HG03045 (cell line): ENCODE results near the gene CAPN9.

Source experiments
- ATAC-seq: cut with Tn5 transposase; IDR thresholded peaks from one replicate; pipeline ENCODE4 v1.9.1; 2021; ENCODE audit warnings: mild to moderate bottlenecking, moderate library complexity; ENCODE audit not compliant: unreplicated experiment

CAPN9 gene

DNA sequence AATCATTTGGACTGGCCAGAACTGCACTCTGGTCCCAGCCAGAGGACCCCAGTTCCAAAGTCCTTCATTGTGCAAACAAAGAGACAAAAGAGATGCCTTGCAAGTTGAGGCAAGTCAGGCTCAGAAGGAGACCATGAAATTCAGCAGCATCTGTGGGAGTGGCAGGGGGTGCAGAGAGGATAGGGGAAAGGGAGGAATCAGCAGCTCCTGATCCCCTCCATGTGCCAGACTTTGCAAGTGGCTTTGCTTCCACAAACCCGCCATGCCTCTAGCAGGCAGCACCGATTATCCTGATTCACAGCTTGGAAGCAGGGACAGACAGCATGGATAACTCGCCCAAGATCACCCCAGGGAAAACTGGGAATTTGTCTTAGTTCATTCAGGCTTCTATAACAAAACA lies 2.1 kb upstream of the CAPN9 start:
- no peak for ATAC-seq

DNA sequence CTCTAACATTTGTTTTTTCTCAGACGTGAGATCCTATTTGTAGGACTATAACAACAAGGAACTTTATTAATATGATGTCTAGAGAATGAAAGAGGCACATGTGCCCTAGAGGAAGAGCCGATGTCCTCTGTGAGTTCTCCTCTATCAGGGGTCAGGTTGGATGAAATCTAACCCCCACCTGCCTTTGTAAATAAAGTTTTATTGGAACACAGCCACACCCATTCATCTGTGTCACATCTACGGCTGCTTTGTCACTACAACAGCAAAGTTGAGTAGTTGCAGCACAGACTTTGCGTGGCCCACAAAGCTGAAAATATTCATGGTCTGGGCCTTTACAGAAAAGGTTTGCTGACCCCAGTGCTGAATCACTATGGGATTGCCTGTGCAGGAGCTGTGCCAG lies 571 bp upstream of the CAPN9 start:
- ATAC-seq: no peak

DNA sequence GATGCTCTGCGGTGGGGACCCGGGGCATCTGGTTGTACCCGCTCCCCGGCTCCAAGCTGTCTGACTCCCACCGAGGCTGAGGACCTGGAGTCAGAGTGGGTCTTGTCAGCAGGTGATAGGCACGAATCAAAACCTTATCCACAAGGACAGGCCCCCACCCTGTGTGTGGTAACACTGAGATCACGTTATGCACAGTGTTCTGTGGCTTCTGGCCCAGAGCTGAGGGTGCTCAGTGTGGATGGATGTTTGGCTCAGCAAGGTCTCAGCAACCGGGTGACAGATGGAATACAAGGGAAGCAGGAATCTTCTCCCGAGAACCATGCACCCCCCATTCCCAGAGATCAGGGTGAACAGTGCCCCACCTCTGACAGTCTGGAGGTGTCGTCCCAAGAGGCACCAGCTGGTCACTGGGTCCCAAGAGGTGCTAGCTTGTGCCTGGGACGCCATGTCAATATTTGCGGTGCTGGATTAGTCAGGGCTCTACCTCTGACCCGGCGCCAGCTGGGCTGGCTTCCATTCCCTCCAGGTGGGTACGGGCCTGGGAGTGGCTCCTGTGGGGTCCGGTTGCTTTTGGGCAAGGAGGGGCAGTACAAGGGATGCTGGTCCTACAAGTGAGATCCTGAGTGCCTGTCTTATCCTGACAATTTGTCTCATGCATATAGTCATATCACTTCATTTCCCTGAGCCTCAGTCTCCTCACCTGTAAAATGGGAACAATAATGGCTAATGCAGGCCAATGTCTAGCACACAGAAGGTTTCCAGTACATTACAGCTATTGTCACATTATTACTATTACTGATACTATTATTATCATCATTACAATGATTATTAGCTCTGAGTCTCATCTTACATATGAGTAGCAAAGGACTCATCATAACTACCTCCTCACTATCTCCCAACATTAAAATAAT lies 957 bp downstream of the CAPN9 start:
- ATAC-seq: no peak

DNA sequence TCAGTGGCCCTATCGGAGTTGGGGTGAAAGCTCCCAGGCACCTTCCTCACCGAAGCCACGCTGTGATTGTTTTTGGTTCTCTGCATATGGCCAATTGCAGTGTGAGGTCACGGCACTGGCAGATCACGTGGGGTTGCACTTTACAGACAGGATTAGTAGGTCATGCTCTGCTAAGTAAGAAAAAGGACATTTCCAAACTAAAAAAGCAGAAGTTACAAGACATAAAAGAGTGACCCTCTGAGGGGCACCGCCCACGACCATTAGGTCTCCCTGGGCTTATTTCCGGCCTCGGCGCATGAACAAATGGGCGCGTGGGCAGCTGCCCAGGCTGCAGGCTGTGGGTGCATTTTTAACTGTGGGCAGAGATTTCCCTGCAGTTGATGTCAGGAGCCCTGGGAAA lies 2.0 kb downstream of the CAPN9 start:
- ATAC-seq: no peak

DNA sequence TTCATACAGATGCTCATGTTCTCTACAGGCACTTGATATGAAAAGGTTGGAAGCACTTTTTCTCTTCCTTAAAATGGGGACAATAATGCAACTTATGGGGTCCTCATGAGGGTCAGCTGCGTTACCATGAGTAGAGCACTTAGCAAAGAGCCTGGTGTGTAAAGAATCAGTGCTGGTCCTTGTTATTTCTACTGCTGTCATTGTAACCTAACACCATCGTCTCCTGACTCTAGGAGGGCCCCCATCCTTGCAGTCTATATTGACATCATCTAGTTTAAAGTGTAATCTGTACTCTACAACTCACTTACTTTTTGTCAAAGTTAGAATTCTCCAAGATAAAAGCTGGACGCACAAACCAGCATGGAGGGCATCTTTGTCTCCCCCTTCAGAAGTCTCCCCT lies 2.4 kb downstream of the CAPN9 start:
- ATAC-seq: no peak

DNA sequence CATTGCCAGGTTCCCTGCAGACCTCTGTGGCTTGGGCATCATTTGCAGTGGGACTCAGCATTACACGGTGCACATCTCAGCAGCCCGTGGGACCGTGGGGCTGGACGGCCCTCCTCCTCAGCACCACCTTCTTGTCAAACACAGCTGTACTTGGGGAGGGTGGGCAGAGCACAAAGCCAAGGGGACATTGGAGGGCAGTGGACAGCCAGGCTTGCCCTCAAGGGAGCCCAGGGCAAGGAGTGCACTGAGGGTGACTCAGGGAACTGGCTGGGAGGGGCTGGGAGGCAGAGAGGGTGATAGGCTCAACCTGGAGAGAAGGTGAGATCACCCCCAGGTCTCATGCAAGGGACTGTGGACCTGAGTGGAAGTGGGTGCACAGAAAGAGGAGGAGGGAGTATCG lies 3.4 kb downstream of the CAPN9 start:
- no peak for ATAC-seq

DNA sequence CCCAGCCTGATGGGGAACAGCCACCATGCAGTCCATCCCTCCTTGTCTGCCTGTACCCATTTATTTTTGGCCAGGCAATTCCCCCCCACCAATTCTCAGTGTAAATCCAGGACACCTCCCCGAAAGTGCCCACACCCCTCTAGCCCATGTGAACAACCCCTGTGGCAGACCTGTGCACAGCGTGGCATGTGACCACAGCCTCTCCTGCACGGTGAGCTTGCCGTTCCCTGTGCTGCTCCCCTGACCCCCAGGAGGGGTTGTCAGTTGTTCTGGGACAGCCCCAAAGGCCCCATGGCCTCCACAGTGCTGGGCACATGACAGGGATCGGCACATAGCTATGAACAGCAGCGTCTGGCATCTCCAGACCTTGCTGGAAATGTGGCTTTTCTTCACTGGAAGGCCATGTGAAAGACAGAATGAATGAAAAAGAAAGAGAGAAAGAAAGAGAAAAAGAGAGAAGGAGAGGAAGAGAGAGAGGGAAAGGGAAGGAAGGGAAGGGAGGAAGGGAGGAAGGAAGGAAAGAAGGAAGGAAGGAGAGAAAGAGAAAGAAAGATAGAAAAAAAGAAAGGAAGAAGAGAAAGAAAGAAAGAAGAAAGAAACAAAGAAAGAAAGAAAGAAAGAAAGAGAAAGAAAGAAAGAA lies 3.9 kb downstream of the CAPN9 start:
- ATAC-seq: no peak

DNA sequence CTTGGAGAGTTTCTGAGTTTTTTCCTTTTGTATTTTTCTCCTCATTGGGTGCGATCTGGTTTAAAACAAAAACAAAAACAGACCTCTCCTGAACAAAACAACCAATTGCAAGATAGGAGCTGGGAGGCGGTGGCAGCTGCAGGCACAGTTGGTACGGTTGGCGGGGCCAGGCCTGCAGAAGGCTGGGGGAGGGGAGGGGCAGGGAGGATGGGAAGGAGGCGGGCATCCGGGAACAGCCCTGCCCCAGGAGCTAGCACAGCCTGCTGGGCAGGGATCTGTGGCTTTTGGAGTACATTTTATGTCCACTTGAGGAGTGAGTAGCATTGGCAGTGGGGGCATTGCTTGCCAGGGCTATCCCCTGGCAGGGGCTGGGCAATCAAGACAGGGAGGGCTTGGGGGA lies 5.2 kb downstream of the CAPN9 start:
- no peak for ATAC-seq

DNA sequence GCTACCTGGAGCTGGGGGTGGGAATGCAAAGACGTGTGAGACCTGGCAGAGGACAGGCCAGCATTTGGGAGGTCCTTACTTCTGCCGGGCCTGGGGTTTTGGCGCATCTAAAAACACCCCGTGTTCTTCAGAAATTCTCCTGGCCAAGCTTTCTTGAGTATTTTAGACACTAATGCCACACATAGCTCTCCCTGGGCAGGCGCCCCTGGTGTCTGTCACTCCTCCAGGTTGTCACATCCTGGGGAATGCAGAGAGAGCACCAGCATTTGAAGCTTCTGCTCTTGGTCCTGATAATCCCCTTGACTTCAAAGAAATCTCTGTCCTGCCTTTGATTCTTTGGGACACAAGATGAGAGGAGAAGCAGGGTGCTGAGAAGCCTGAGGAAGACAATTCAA lies 6.0 kb downstream of the CAPN9 start:
- ATAC-seq: no peak

DNA sequence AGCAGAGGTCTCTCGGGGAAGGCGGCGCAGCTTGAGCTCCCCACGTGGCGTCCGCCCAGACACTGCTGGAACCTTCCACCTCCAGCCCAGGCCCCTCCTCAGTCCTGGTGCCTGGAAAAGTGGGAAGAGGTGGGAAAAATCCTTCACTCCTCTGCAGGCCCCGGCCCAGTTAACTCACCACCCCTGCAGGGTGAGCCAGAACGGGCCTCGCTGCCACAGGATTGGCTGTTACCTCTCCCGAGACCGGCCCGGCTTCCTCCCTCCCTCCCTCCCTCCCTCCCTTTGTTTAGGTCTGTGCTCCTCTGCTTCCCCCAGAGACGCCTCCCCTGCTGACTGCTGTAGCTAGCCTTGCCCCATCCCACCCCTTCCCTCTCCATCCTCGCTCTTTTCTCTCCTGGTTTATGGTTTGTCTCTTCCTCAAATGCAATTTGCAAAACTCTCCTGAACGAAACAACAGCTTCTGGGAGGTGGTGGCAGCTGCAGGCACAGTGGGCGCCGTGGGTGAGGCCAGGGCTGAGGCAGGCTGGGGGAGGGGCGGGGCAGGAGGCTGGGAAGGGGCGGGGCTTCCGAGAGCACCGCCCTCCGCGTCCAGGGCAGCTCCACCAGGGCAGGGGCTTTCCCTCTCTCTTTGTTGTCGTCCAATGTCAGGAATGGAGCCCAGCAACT lies 6.5 kb downstream of the CAPN9 start:
- no peak for ATAC-seq

DNA sequence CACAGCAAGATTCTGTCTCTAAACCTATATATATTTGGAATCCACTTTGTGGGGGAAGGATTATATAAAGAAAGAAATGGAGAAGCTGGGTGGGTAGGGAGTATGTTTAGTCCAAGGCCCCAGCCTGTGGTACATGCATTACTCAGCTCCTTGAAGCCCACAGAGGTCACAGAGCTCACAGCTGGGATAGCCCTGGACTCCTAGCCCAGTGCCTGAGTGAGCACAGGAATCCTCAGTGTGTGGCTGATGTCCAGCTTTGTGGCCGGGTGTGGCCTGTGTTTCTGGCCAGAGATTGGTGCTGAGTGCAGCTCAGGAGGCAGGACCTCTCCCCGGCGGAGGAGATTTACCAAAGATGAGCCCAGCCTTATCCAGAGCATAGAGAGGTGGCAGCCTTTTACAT lies 7.6 kb downstream of the CAPN9 start:
- no peak for ATAC-seq

DNA sequence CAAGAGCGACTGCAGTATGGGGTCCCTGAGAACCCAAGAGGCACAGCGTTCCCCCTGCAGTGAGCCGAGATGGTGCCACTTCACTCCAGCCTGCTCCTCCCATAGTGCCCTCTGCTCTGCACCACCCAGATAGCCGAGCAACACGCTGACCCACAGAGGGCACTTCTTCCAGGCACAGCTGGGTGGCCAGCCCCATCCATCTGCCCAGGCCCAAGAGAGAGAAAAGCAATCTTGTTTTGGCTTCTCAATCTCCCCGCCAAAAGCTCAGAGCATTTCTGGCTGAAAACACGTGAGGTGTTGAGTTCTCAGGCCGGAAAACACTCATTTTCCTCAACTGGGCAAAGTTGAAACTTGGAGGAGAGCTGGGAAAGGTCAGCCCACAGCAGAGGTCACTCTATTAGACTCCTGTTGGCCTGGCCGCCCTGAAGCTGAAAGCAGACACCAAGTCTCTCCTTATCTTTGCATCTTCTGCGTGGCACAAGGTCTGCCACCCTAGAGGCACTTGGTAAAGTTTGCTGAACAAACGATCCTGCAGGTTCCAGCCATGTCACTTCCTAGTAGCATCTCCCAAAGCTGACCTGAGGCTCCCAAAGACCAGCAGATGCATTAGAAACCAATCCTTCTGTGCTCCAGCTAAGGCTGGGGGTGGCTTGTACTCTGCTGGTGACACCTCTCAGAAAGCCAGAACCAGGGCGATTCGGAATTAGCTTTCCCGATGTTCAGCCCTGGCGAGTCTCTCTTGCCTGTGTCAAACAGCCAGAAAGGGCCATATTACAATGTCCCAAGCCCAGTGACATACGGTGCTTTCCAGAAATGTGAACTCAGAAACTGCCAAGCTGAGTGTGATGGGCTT lies 10.9 kb downstream of the CAPN9 start:
- no peak for ATAC-seq

DNA sequence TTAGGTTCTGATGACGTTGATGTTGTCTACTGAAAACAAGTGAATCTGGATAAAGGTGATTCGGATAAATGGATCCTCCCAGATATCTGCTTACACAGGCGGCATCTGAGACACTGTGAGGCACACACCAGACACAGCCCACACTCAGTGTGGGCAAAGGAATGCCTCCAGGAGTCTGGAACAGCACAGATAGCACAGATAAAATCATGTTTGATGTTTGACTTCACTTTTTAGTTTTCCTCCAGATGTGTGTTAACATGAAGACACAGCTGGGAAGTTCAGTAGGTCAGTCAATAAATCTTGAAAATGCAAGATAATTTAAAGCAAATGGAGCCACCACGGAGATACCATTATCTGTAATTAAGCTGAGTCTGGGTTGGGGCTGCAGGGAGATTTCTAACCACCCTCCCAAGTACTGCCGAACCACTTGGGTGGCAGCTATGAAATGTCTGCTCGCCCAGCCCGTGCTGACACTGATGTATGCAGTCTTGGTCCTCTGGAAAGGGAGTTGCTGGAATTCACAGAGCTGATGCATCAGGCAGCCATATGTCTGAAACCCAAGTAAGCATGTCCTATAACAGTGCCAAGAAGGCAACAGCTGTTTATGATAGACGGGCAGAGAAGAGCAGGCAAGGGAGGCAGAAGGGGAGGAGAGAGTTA lies 11.7 kb downstream of the CAPN9 start:
- ATAC-seq: no peak

DNA sequence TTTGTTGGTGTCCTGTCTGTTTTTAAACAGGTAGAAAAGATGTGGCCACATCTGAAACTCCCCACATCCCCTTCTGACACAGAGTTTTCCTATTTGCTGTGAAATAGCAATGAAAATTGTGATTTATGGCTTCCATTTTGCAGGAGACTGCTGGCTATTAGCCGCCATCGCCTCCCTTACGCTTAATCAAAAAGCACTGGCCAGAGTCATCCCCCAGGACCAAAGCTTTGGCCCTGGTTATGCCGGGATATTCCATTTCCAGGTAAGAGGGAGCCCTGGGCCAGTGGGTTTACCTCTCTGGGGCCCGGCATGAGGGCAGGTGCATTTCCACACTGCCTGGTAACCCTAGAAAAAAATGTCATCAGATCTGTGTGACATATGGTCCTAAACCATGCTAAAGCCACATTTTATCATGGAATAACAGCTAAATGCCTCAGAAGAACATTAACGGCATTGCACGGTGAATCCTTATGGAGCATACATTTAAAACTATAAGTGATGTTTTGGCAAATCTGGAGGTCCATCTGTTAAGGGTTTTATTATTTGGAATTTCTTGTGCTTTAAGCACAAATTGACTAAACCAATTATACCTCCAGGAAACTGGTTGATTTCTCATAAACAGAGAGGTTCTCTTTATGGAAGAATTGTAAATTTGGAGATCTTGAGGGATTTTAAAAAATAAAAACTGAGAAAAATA lies 12.3 kb downstream of the CAPN9 start:
- ATAC-seq: no peak

DNA sequence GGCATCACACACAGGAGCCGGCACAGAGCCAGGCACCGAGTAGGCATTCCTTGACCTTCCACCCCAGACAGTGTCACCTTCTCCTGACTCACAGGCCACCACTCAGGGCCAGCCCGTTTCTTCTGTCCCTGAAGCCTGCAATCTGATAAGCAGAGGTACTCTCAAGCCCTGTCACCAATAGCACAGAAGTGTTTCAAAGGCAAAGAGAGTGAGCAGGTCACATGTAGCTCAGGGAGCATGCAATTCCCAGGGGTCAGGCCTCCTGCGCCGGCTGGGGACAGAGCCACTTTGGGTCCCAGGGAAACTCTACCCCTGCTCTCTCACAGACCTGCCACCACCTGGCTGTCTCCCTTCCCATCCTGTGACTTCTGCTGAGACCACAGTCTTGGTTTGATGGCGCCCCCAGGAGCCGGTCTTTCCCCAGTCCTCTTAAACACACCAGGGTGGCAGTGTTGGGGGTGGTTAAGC lies 13.2 kb downstream of the CAPN9 start:
- no peak for ATAC-seq

DNA sequence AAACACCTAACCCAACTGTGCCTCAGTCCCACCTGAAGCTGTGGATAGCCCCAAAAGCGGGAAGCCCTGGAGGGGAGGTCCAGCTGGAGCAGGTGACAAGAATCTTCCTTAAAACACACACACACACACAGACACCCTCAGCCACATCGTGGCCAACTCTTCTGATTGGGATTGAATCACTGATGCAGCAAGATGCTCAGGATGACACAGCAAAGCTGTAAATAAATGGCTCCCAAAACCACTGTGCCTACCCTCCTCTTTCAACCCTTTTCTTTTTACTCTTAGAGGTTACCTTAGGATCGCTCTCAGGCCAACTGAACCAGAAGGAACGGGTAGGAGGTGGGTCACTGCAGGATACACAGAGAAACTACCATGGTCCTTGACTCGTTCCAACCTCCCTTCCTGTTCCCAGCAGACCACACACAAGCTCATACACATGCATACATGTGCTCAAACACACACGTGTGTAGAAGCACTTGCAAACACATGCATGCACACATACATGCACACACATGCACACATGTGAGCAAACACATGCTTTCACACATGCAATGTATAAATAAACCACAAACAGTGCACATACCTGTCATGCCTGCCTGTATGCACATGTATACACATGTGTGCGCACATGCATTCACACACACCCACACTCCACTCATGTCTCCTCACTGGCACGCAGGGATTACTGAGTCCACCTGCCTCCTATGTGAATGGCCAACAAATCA lies 14.4 kb downstream of the CAPN9 start:
- no peak for ATAC-seq

DNA sequence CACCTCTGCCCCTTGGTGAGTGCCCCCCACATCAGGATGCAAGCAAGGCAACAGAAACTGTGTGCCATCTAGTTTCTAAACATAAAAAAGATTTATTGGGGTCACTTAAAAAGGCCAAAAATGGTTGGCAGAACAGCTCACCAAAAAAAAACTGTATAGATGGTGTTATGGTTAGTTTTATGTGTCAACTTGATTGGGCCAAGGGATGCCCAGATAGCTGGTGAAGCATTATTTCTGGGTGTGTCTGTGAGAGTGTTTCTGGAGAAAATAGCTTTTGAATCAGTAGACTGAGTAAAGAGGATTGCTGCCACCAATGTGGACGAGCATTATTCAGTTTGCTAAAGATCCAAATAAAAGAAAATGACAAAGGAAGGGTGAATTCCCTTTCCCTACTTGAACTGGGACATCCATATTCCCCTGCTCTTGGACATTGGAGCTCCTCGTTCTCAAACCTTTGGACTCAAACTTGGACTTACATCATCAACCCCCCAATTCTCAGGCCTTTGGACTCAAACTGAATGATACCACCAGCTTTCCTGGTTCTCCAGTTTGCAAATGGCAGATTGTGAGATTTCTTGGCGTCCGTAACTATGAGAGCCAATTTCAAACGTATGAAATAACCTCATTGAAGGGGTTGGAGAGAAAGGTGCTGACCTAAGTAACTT lies 16.9 kb downstream of the CAPN9 start:
- no peak for ATAC-seq

DNA sequence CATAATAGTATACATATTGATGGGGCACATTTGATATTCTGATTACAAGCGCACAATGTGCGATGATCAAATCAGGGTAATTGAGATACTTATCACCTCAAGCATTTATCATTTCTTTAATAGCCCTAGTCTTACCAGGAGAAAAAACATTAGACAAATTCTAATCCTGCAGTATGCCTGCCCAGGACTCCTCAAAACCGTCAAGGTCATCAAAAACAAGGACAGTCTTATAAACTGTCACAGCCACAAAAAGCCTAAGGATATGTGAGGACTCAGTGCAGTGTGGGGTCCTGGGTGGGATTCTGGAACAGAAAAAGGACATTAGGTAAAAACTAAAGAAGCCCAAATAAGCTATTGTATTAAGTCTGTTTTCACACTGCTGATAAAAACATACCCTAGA lies 19.1 kb downstream of the CAPN9 start:
- no peak for ATAC-seq
